Naive thymus-derived CD8-positive, alpha-beta T cell (primary cell): ENCODE measurements around the gene HOXA13. TPM values are rescaled to one million over a fixed set of nuclear protein-coding genes. Genes with fewer than 3 reads are reported as not detected.
A peak's percentile ranks its signal among the peaks of the same experiment; 100 is the strongest.

Source experiments
- ATAC-seq, 2 donors: fragments of 150-1000 bp; cut with Tn5 transposase in 1 of 2; sonication (Bioruptor Pico), chemical (Tn5 transposase) in 1 of 2; 1 replicate in 1 of 2; 2 replicates in 1 of 2; pipeline ENCODE4 v1.10.0; 2021; ENCODE audit warnings: mild to moderate bottlenecking in 2 of 2, moderate library complexity in 2 of 2
- POLR2A ChIA-PET: fragments of 350-600 bp; sonication (Branson Sonifier 250); formaldehyde crosslinking; loops from one replicate; lab custom pipeline; 2021; ENCODE audit warnings: antibody characterized with exemption; lab: Charles Lee
- DNase-seq, 10 donors: peaks; one replicate each; pipeline versions ENCODE4 v3.0.0 to v3.0.0-alpha.2; 2020 to 2022
- H3K27ac Mint-ChIP-seq, 10 donors: one replicate each; pipeline ENCODE4 v1.8.0; 2020 to 2022; ENCODE audit warnings: mild to moderate bottlenecking in 10 of 10, mixed read lengths in 10 of 10, moderate library complexity in 4 of 10, inconsistent platforms in 1 of 10
- H3K27me3 Mint-ChIP-seq, 5 donors: one replicate each; pipeline ENCODE4 v1.8.0; 2021 to 2022; ENCODE audit warnings: mixed read lengths in 5 of 5
- H3K36me3 Mint-ChIP-seq, 3 donors: one replicate each; pipeline ENCODE4 v1.8.0; 2020 to 2022; ENCODE audit warnings: mixed read lengths in 3 of 3, mild to moderate bottlenecking in 2 of 3, inconsistent platforms in 1 of 3
- H3K4me1 Mint-ChIP-seq, 4 donors: one replicate each; pipeline ENCODE4 v1.8.0; 2021 to 2022; ENCODE audit warnings: mixed read lengths in 4 of 4
- H3K4me3 Mint-ChIP-seq, 10 donors: one replicate each; pipeline ENCODE4 v1.8.0; 2020 to 2022; ENCODE audit warnings: mild to moderate bottlenecking in 10 of 10, mixed read lengths in 10 of 10, moderate library complexity in 6 of 10, inconsistent platforms in 1 of 10
- H3K9me3 Mint-ChIP-seq, 9 donors: one replicate each; pipeline ENCODE4 v1.8.0; 2020 to 2022; ENCODE audit warnings: mixed read lengths in 9 of 9, mild to moderate bottlenecking in 3 of 9, inconsistent platforms in 1 of 9, moderate library complexity in 1 of 9
- polyA plus RNA-seq, 3 donors: library from polyadenylated mRNA; unstranded; fragments of 300-500 nt; fragmentation: Illumina TruSeq; gene quantifications; one replicate each; pipeline ENCODE4 v1.2.3, GENCODE V29; 2021
- total RNA-seq, 8 experiments: library from RNA in 2 of 8; stranded (reverse) in 2 of 8; gene quantifications; one replicate each; pipeline ENCODE4 v1.2.3 and lab custom pipeline; 2021 to 2026

Gene HOXA13
- total and polyA plus RNA-seq, 5 experiments from 2014 or later, result not detected

GRCh38 chr7:27186668-27187474 is 13.0 kb downstream of the HOXA13 start:
- Mint-ChIP-seq H3K27ac (peak overlapping the region in 2 of 10 donors; percentile 57 to 58), H3K4me3 (peak overlapping the region in 9 of 10 donors; percentile 16 to 85 (median 75)), H3K4me1 (peaks cover 34 to 69% (median 57%) of the 10 kb centered on the region in 4 donors)

GRCh38 chr7:27185854-27186667 is 13.8 kb downstream of the HOXA13 start:
- peak in 1 of 10 donors; percentile 17 for DNase-seq
- ATAC-seq, result no peak
- POLR2A ChIA-PET, result interaction anchor here (0.6 to 3.5 kb wide), 5 partner anchors 13 to 642 kb away, joined by 3 to 18 read pairs (median 4); no protein-coding TSS in a partner anchor

More at GRCh38 chr7:27186668-27187474, 13.0 kb downstream of the HOXA13 start:
- peaks cover 0 to 9% (median 2%) of the 10 kb centered on the region in 3 donors for H3K36me3 Mint-ChIP-seq
- POLR2A ChIA-PET, result interaction anchor here (0.7 to 3.5 kb wide), 6 partner anchors 7 to 987 kb away, joined by 3 to 18 read pairs (median 3); no protein-coding TSS in a partner anchor
- DNase-seq, result peak in 1 of 10 donors; percentile 3
- no peak for ATAC-seq
- peaks cover 62 to 97% (median 76%) of the 10 kb centered on the region in 5 donors for H3K27me3 Mint-ChIP-seq
- peaks cover 0 to 4% (median 0%) of the 10 kb centered on the region in 9 donors for H3K9me3 Mint-ChIP-seq

DNA sequence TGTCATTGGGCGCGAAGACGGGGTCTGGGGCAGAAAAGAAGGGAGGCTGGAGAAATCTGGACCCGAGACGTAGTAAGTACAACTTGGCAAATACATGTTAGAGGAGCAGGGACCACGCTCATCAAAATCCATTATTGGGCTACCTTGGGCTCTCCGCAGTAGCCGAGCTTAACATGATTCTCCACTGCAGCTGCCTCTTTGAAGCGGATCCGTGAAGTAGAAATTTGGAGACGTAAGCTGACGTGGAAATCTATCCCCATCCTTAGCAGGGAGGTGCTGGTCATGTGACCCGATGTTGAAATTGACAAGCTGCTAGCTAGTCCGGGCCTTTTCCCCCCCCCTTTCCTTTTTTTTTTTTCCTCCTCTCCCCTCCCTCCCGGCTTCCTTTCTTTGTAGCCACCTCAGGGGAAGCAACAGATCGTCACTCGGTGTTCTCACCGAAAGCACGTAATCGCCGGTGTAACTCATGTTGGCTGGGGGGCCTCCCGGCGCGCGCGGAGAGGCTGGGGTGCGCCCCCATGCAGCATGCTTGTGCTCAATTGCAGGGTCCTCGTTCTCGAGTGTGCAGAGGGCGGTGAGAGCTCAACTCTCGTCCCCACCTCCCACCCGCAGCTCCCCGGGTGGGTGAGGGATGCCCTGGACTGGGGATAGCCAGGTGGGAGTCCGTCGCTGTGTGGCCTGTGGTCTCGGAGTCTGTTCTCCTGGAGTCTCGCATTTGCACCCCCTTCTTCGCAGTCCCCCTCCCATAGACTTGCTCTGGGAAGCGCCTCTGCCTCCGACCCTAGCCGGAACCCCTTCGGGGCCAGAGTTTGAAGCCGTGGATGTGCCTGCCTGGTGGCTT is 14.7 kb downstream of the HOXA13 start, which contains the start of gene HOXA11:
TSS of gene HOXA11 (minus strand) at position 220 of the 841 bp plus-strand sequence. CDS start at position 132, 88 bp downstream.
- Mint-ChIP-seq H3K4me1 (peaks cover 33 to 64% (median 51%) of the 10 kb centered on the region in 4 donors), H3K27ac (peak within 1 kb of the TSS in 7 of 10 donors; percentile 17 to 91 (median 44)), H3K27me3 (peaks cover 50 to 96% (median 72%) of the 10 kb centered on the region in 5 donors), H3K36me3 (peaks cover 0 to 9% (median 0%) of the 10 kb centered on the region in 3 donors), H3K9me3 (peaks cover 0 to 2% (median 0%) of the 10 kb centered on the region in 9 donors), H3K4me3 (peak within 1 kb of the TSS; percentile 67 to 85 (median 81))
- ATAC-seq, result peak; percentile 19 to 46
- DNase-seq, result peak in 1 of 10 donors; percentile 35
- POLR2A ChIA-PET, result interaction anchor here (0.6 to 3.5 kb wide), 8 partner anchors 11 to 643 kb away, joined by 3 to 18 read pairs (median 4); partner anchors contain the start of gene HOXA10

More at GRCh38 chr7:27185854-27186667, 13.8 kb downstream of the HOXA13 start:
- Mint-ChIP-seq H3K27ac (peak overlapping the region in 5 of 10 donors; percentile 28 to 91 (median 49)), H3K27me3 (peaks cover 56 to 96% (median 77%) of the 10 kb centered on the region in 5 donors), H3K9me3 (peaks cover 0 to 4% (median 0%) of the 10 kb centered on the region in 9 donors), H3K36me3 (peaks cover 0 to 9% (median 2%) of the 10 kb centered on the region in 3 donors), H3K4me3 (peak overlapping the region; percentile 67 to 85 (median 81)), H3K4me1 (peaks cover 31 to 64% (median 52%) of the 10 kb centered on the region in 4 donors)

- H3K4me1 Mint-ChIP-seq, result peaks cover 33 to 60% (median 50%) of the 10 kb centered on the region in 4 donors
- DNase-seq (no peak), ATAC-seq (peak; percentile 9 to 27)
- H3K27me3 Mint-ChIP-seq, result peaks cover 48 to 96% (median 69%) of the 10 kb centered on the region in 5 donors
- POLR2A ChIA-PET, result interaction anchor here (0.8 to 1.3 kb wide), 6 partner anchors 10 to 25 kb away, joined by 3 to 12 read pairs (median 3); partner anchors contain the start of gene HOXA10
- peak overlapping the region in 3 of 10 donors; percentile 32 to 91 (median 85) for H3K27ac Mint-ChIP-seq
- peaks cover 0 to 2% (median 0%) of the 10 kb centered on the region in 9 donors for H3K9me3 Mint-ChIP-seq
- peak overlapping the region; percentile 67 to 85 (median 81) for H3K4me3 Mint-ChIP-seq
- H3K36me3 Mint-ChIP-seq, result peaks cover 0 to 7% (median 3%) of the 10 kb centered on the region in 3 donors
Observed at GRCh38 chr7:27184337-27185012, 15.4 kb downstream of the HOXA13 start.

DNA sequence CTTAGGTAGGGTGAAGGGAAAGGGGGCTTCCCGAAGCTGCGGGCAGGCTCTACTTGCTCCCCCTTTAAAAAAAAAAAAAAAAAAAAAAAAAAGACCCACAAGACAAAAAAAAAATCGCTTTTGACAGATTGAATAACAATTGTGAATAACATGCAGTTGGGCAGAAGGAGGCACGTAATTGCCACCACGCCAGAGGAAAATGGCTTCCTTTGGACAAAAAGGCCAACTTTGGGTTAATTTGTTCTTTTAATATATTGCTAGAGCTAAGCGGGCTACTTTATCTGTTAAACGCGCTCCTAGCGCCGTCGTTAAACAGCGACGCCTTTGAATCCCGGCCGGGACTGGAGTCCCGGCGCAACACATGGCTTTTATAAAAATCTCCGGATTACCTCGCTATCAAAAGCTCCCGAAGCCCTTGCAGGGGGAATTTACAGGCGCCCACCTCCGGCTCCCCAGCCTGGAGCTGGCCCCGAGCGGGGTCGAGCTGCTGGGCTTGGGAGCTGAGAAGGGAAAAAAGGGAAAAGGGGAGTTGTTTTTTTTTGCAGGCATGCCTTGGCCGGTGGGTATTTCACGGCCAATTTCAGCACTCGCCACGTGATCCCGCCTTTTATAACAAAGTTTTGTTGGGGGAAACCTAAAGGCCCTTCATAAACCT is 16.1 kb downstream of the HOXA13 start:
- H3K9me3 Mint-ChIP-seq, result peaks cover 0 to 2% (median 0%) of the 10 kb centered on the region in 9 donors
- no peak for ATAC-seq
- H3K27ac Mint-ChIP-seq, result no peak overlapping the region
- H3K36me3 Mint-ChIP-seq, result peaks cover 1 to 7% (median 4%) of the 10 kb centered on the region in 3 donors
- H3K4me1 Mint-ChIP-seq, result peaks cover 31 to 59% (median 48%) of the 10 kb centered on the region in 4 donors
- DNase-seq, result peak in 1 of 10 donors; percentile 17
- H3K27me3 Mint-ChIP-seq, result peaks cover 54 to 96% (median 74%) of the 10 kb centered on the region in 5 donors
- POLR2A ChIA-PET, result interaction anchor here (0.6 to 2.4 kb wide), 3 partner anchors 10 to 44 kb away, joined by 3 to 9 read pairs (median 3); partner anchors contain the start of gene HOXA10
- peak overlapping the region; percentile 43 to 85 (median 66) for H3K4me3 Mint-ChIP-seq

DNA sequence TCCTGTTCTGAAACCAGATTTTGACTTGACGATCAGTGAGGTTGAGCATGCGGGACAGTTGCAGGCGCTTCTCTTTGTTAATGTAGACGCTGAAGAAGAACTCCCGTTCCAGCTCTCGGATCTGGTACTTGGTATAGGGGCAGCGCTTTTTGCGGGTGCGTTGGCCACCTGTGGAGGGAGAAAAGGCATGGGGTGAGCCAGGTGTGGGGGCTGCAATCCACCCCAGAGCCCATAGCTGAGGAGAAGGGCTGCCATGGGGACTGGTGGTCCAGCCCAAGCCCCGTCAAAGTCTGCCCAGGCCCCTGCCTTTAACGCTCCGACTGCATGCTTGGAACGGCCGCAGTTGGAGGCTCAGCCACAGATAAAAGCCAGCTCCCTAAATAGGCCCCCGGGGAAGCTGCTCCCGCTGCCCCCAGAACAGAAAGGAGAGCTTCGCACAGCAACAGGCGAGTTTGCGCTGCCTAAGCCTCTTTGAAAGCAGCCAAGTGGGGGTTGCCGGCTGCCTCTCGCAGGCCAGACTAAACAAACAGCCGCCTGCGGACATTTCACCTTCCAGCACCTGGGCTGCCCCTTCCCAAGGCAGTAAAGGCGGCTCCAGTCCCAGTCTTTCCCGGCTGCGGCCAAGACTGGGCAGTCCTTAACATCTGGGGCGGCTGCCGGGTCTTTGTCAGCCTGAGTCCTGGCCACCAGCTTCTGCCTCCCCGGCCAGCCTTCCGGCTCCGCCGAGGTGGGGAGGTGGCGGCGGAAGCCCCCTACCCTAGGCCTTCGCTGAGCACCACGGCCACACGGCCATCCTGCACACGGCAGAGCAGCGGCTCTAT is 16.8 kb downstream of the HOXA13 start:
- H3K27me3 Mint-ChIP-seq, result peaks cover 52 to 96% (median 74%) of the 10 kb centered on the region in 5 donors
- peak overlapping the region in 1 of 10 donors; percentile 55 for H3K4me3 Mint-ChIP-seq
- DNase-seq (peak in 1 of 10 donors; percentile 17), ATAC-seq (no peak)
- H3K4me1 Mint-ChIP-seq, result peaks cover 25 to 51% (median 41%) of the 10 kb centered on the region in 4 donors
- H3K27ac Mint-ChIP-seq, result no peak overlapping the region
- POLR2A ChIA-PET, result interaction anchor here (2.4 kb wide), 1 partner anchor 9 kb away, joined by 9 read pairs; the partner anchor contains the start of gene HOXA10
- peaks cover 1 to 4% (median 3%) of the 10 kb centered on the region in 3 donors for H3K36me3 Mint-ChIP-seq
- H3K9me3 Mint-ChIP-seq, result peaks cover 0 to 2% (median 0%) of the 10 kb centered on the region in 9 donors

GRCh38 chr7:27182285-27182841 is 17.5 kb downstream of the HOXA13 start:
- no peak for ATAC-seq
- peak overlapping the region in 1 of 10 donors; percentile 6 for H3K4me3 Mint-ChIP-seq

DNA sequence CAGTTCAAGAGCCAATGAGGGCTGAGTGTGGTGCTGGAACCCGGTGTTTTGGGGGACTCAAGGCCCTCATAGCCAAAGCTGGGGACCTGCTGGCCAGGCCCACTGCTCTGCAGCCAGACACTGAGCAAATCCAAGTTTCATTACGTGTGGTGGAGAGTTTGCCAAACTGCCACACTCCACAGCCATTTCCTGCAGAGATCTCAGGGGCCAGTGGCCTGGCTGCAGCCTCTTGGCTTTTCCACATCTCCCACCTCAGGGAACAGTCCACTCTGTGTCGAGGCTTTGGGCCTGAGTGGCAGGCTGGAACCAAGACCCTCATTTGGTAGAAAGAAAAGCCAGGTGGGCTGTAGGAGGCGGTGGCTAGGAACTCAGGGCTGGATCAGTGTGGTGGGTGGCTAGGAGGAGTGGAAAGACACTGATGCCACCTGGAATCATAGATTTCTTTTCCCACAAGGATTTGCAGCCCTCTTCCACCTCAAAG is 18.1 kb downstream of the HOXA13 start:
- no peak overlapping the region for H3K27ac Mint-ChIP-seq
- peak in 1 of 10 donors; percentile 14 for DNase-seq
- H3K36me3 Mint-ChIP-seq, result peaks cover 1 to 4% (median 3%) of the 10 kb centered on the region in 3 donors
- POLR2A ChIA-PET, result interaction anchor here (0.5 to 2.4 kb wide), 3 partner anchors 8 to 1319 kb away, joined by 3 to 9 read pairs (median 9); partner anchors contain the start of gene HOXA10
- H3K9me3 Mint-ChIP-seq, result peaks cover 0 to 2% (median 0%) of the 10 kb centered on the region in 9 donors
- peaks cover 46 to 96% (median 68%) of the 10 kb centered on the region in 5 donors for H3K27me3 Mint-ChIP-seq
- peaks cover 21 to 40% (median 33%) of the 10 kb centered on the region in 4 donors for H3K4me1 Mint-ChIP-seq
- peak overlapping the region in 1 of 10 donors; percentile 6 for H3K4me3 Mint-ChIP-seq
- no peak for ATAC-seq

More at GRCh38 chr7:27182285-27182841, 17.5 kb downstream of the HOXA13 start:
- Mint-ChIP-seq H3K27ac (no peak overlapping the region), H3K4me1 (peaks cover 21 to 44% (median 34%) of the 10 kb centered on the region in 4 donors), H3K36me3 (peaks cover 1 to 4% (median 3%) of the 10 kb centered on the region in 3 donors), H3K9me3 (peaks cover 0 to 2% (median 0%) of the 10 kb centered on the region in 9 donors), H3K27me3 (peaks cover 51 to 96% (median 74%) of the 10 kb centered on the region in 5 donors)
- no peak for DNase-seq
- POLR2A ChIA-PET, result interaction anchor here (0.5 to 2.4 kb wide), 3 partner anchors 9 to 1320 kb away, joined by 3 to 9 read pairs (median 9); partner anchors contain the start of gene HOXA10
